RWPE1 (cell line): ENCODE results near the gene CNKSR3.

Experiments used
- CTCF ChIA-PET: fragments of 350-600 bp; sonication (Branson Sonifier 250); formaldehyde crosslinking; extraction: SDS; loops from one replicate; lab custom pipeline; 2021; lab: Yijun Ruan, JAX
- POLR2A ChIA-PET: fragments of 400-600 bp; formaldehyde crosslinking; extraction: SDS; loops from one replicate; lab custom pipeline; 2020; ENCODE audit warnings: antibody characterized with exemption; ENCODE audit not compliant: low non-redundant PET; lab: Yijun Ruan, JAX
- DNase-seq: peaks from one replicate; pipeline ENCODE4 v3.0.0; 2012; ENCODE audit warnings: low spot score
- H3K27ac ChIP-seq: fragments of 450-650 bp; 2 replicates; pipeline ENCODE4 v1.5.1; 2017
- CTCF ChIP-seq: fragments of 450-650 bp; conservative IDR thresholded peaks from 2 replicates; pipeline ENCODE4 v1.5.1; 2017; ENCODE audit warnings: low read depth, mild to moderate bottlenecking

Gene CNKSR3

GRCh38 chr6:154457046-154457713 is 53.3 kb downstream of the CNKSR3 start:
- H3K27ac ChIP-seq, result no peak overlapping the region
- POLR2A ChIA-PET, result no interaction called here
- no peak for TF ChIP-seq CTCF
- DNase-seq, result peak; percentile 28
- CTCF ChIA-PET, result interaction anchor here (0.5 to 1.0 kb wide), 2 partner anchors 9 to 371 kb away, joined by 3 to 4 read pairs; no protein-coding TSS in a partner anchor

GRCh38 chr6:154453329-154453728 is 57.2 kb downstream of the CNKSR3 start:
- no peak overlapping the region for H3K27ac ChIP-seq
- no peak for TF ChIP-seq CTCF
- DNase-seq, result no peak
- ChIA-PET POLR2A (no interaction called here), CTCF (interaction anchor here (0.6 kb wide), 1 partner anchor 257 kb away, joined by 3 read pairs; no protein-coding TSS in a partner anchor)

GRCh38 chr6:154450498-154450897 is 60.0 kb downstream of the CNKSR3 start:
- CTCF ChIA-PET, result interaction anchor here (0.6 kb wide), 1 partner anchor 59 kb away, joined by 3 read pairs; no protein-coding TSS in a partner anchor
- no peak overlapping the region for H3K27ac ChIP-seq
- DNase-seq, result no peak
- TF ChIP-seq CTCF, result no peak
- POLR2A ChIA-PET, result no interaction called here

- no peak for TF ChIP-seq CTCF
- ChIA-PET CTCF (no interaction called here), POLR2A (no interaction called here)
- H3K27ac ChIP-seq, result no peak overlapping the region
- no peak for DNase-seq
These were observed 61.9 kb downstream of the CNKSR3 start for GRCh38 chr6:154448448-154449096.

- no peak for TF ChIP-seq CTCF
- POLR2A ChIA-PET, result no interaction called here
- no peak for DNase-seq
- H3K27ac ChIP-seq, result no peak overlapping the region
- CTCF ChIA-PET, result no interaction called here
These were observed 62.5 kb downstream of the CNKSR3 start for GRCh38 chr6:154447954-154448353.

GRCh38 chr6:154446984-154447383 is 63.5 kb downstream of the CNKSR3 start:
- CTCF ChIA-PET, result interaction anchor here (0.7 kb wide), 1 partner anchor 57 kb away, joined by 4 read pairs; no protein-coding TSS in a partner anchor
- no peak overlapping the region for H3K27ac ChIP-seq
- POLR2A ChIA-PET, result no interaction called here
- DNase-seq, result no peak
- TF ChIP-seq CTCF, result no peak
